GM12878 (cell line): ENCODE results near the gene MAP3K7CL. TPM values are rescaled to one million over a fixed set of nuclear protein-coding genes. Genes with fewer than 3 reads are reported as not detected.

ENCODE experiments used
- ATAC-seq: fragments of 200-7000 bp; cut with Tn5 transposase; 3 replicates; pipeline ENCODE4 v1.9.1; 2020; ENCODE audit warnings: mild to moderate bottlenecking, moderate library complexity
- BruUV-seq: library from RNA; stranded (reverse); fragments of 400-500 nt; replicated peaks from 2 replicates; lab custom pipeline; 2021; lab: Mats Ljungman, UMichigan
- CTCF ChIA-PET: fragments of 300-600 bp; sonication (Branson Sonifier 250); formaldehyde crosslinking; extraction: SDS; loops from one replicate; lab custom pipeline; 2021; ENCODE audit warnings: inconsistent platforms; lab: Yijun Ruan, JAX
- POLR2A ChIA-PET: fragments of 350-600 bp; formaldehyde crosslinking; extraction: SDS; loops from one replicate; lab custom pipeline; 2021; ENCODE audit warnings: inconsistent platforms; lab: Charles Lee
- RAD21 ChIA-PET: fragments of 300-600 bp; sonication (Branson Sonifier 250); formaldehyde crosslinking; loops from one replicate; lab custom pipeline; 2023; ENCODE audit warnings: antibody characterized with exemption; ENCODE audit not compliant: unreplicated experiment; lab: Charles Lee
- SMC1A ChIA-PET: fragments of 300-600 bp; sonication (Branson Sonifier 250); formaldehyde crosslinking; loops from one replicate; lab custom pipeline; 2023; ENCODE audit not compliant: unreplicated experiment, uncharacterized antibody; lab: Charles Lee
- DNase-seq: peaks from one replicate; pipeline ENCODE4 v3.0.0-alpha.2; 2011; ENCODE audit warnings: low read depth, low spot score
- FAIRE-seq: peaks from 3 replicates; lab custom pipeline; 2011; peaks lifted over from hg19 to GRCh38; lab: Jason Lieb, UNC
- H2AFZ ChIP-seq: 2 replicates; pipeline ENCODE4 v1.6.0; 2011; ENCODE audit warnings: low read depth, low read length, control low read depth; ENCODE audit not compliant: control insufficient read depth
- H3K27ac ChIP-seq: 2 replicates; pipeline ENCODE4 v1.5.1; 2011; ENCODE audit warnings: control low read depth; ENCODE audit not compliant: control insufficient read depth, insufficient read depth
- H3K27me3 ChIP-seq, 2 experiments: replicated peaks in 1 of 2; 2 replicates each; pipeline versions ENCODE4 v1.6.0 to v1.6.1; 2011; ENCODE audit warnings: low read length in 1 of 2; ENCODE audit not compliant: control insufficient read depth in 2 of 2, insufficient read depth in 2 of 2
- H3K36me3 ChIP-seq, 2 experiments: 2 replicates each; pipeline ENCODE4 v1.5.1; 2011; ENCODE audit warnings: low read length in 1 of 2; ENCODE audit not compliant: control insufficient read depth in 2 of 2, insufficient read depth in 2 of 2
- H3K4me1 ChIP-seq: 2 replicates; pipeline ENCODE4 v1.6.1; 2011; ENCODE audit warnings: mild to moderate bottlenecking, low read length, moderate library complexity, mixed read lengths; ENCODE audit not compliant: control insufficient read depth, insufficient read depth
- H3K4me2 ChIP-seq: 2 replicates; pipeline ENCODE4 v1.6.0; 2011; ENCODE audit warnings: control low read depth; ENCODE audit not compliant: control insufficient read depth, insufficient read depth
- H3K4me3 ChIP-seq: fragments of 200-600 bp; sonication (generic); 2 replicates; pipeline ENCODE4 v1.5.1; 2016
- H3K79me2 ChIP-seq: 2 replicates; pipeline ENCODE4 v1.6.0; 2011; ENCODE audit warnings: low read length; ENCODE audit not compliant: control insufficient read depth, insufficient read depth
- H3K9ac ChIP-seq: 2 replicates; pipeline ENCODE4 v1.8.0; 2011; ENCODE audit warnings: low read length, control low read depth, mixed read lengths; ENCODE audit not compliant: control insufficient read depth, insufficient read depth
- H3K9me3 ChIP-seq: replicated peaks from 3 replicates; pipeline ENCODE4 v1.5.1; 2011; ENCODE audit warnings: mild to moderate bottlenecking, low read length; ENCODE audit not compliant: control insufficient read depth, insufficient read depth
- H4K20me1 ChIP-seq: 2 replicates; pipeline ENCODE4 v1.6.0; 2011; ENCODE audit not compliant: control insufficient read depth, insufficient read depth
- ATF7 ChIP-seq: fragments of 450-650 bp; IDR thresholded peaks from 2 replicates; pipeline ENCODE4 v1.6.1; 2016; ENCODE audit warnings: low read depth, mild to moderate bottlenecking
- PKNOX1 ChIP-seq: fragments of 450-650 bp; IDR thresholded peaks from 2 replicates; pipeline ENCODE4 v1.6.1; 2016; ENCODE audit warnings: mild to moderate bottlenecking
- POLR2A ChIP-seq: IDR thresholded peaks from 2 replicates; pipeline ENCODE4 v1.6.1; 2011; ENCODE audit warnings: low read depth, mild to moderate bottlenecking, low read length
- POLR2AphosphoS2 ChIP-seq: IDR thresholded peaks from 2 replicates; pipeline ENCODE4 v1.6.1; 2011; ENCODE audit warnings: low read depth, mild to moderate bottlenecking, low read length, improper control_type of control experiment, moderate library complexity
- SIX5 ChIP-seq: IDR thresholded peaks from 2 replicates; pipeline ENCODE4 v1.6.1; 2011; ENCODE audit warnings: mild to moderate bottlenecking, low read depth, low read length, moderate library complexity; ENCODE audit not compliant: severe bottlenecking
- SP1 ChIP-seq: IDR thresholded peaks from one replicate; pipeline ENCODE4 v1.6.1; 2011; ENCODE audit warnings: low read depth, low read length
- SREBF2 ChIP-seq: IDR thresholded peaks from 2 replicates; pipeline ENCODE4 v1.6.1; 2012; ENCODE audit warnings: mild to moderate bottlenecking, low read length
- YBX1 ChIP-seq: fragments of 450-650 bp; IDR thresholded peaks from 2 replicates; pipeline ENCODE4 v1.6.1; 2016; ENCODE audit warnings: antibody characterized with exemption
- ZZZ3 ChIP-seq: IDR thresholded peaks from 2 replicates; pipeline ENCODE4 v1.6.1; 2011; ENCODE audit warnings: low read depth; ENCODE audit not compliant: control insufficient read depth, insufficient read length
- WGBS: methylation state at CpG from one replicate; pipeline ENCODE4 v1.1.6; 2016; ENCODE audit warnings: low lambda C conversion rate; ENCODE audit not compliant: insufficient replicate concordance, insufficient coverage; ENCODE audit errors: missing lambda C conversion rate; 5-methylcytosine and 5-hydroxymethylcytosine counted together
- in situ Hi-C: fragments of 300-500 bp; cut with MboI; formaldehyde crosslinking; loops from 9 replicates; pipeline ENCODE4 v1.14.3; 2018; ENCODE audit warnings: mixed read lengths
- intact Hi-C: fragments of 100-400 bp; cut with micrococcal nuclease; formaldehyde crosslinking; loops from one replicate; pipeline ENCODE4 v1.14.2; 2022; ENCODE audit not compliant: unreplicated experiment
- polyA plus RNA-seq, 11 experiments: library from polyadenylated mRNA; depleted of rRNA in 4 of 11; unstranded in 6 of 11; stranded (reverse) in 5 of 11; fragments of >200 nt; fragmentation: Nextera tagmentation in 4 of 11; fragmentation: Illumina TruSeq in 1 of 11; extraction: Ambion mirVana in 4 of 11; extraction: Trizol in 1 of 11; gene quantifications; 1 replicate in 1 of 11; 2 replicates in 10 of 11; pipeline versions ENCODE4 v1.2.1 to v1.2.3, GENCODE V29; 2011 to 2016; ENCODE audit warnings: inconsistent platforms in 2 of 11, missing spikeins in 2 of 11, low read depth in 1 of 11
- total RNA-seq, 4 experiments: library from RNA; depleted of rRNA in 3 of 4; stranded (reverse); fragments of >200 nt in 3 of 4; fragmentation: Illumina TruSeq in 1 of 4; extraction: Trizol in 1 of 4; gene quantifications; 2 replicates each; pipeline versions ENCODE4 v1.2.1 to v1.2.3, GENCODE V29; 2013 to 2021

The MAP3K7CL gene
- total and polyA plus RNA-seq, 10 of the 15 experiments (the other 5 are each of a cell fraction or from before 2014, with no cell fraction given), result 3.2 to 19.7 (median 6.6) TPM

- no peak for TF ChIP-seq POLR2AphosphoS2
- no peak for TF ChIP-seq ZZZ3
- no peak for TF ChIP-seq SIX5
- TF ChIP-seq POLR2A, result no peak
- TF ChIP-seq, all 136 proteins: peak for 0
These were observed 83.3 kb downstream of the MAP3K7CL start (continued) for GRCh38 chr21:29213513-29214385.

- DNase-seq, result no peak
- Histone ChIP-seq H3K27ac (no peak overlapping the region), H3K9ac (no peak overlapping the region), H3K79me2 (no peaks in the 10 kb centered on the region), H2AFZ (no peak overlapping the region), H3K9me3 (no peaks in the 10 kb centered on the region), H3K4me1 (no peaks in the 10 kb centered on the region), H3K27me3 (no peaks in the 10 kb centered on the region), H4K20me1 (no peaks in the 10 kb centered on the region), H3K36me3 (no peaks in the 10 kb centered on the region; a peak in 1 of 4 replicates), H3K4me2 (no peak overlapping the region), H3K4me3 (no peak overlapping the region)
- WGBS, result 85% methylated on average over 2 of the region's 2 CpGs
- no TSS peak for BruUV-seq
- ChIA-PET SMC1A (no interaction called here), CTCF (no interaction called here), RAD21 (no interaction called here), POLR2A (no interaction called here)
- no peak for FAIRE-seq
- in situ Hi-C loops (no loop called here), intact Hi-C loops (no loop called here)
- ATAC-seq, result no peak
- TF ChIP-seq ZZZ3 (no peak), SP1 (no peak), PKNOX1 (no peak), SREBF2 (no peak), YBX1 (no peak), ATF7 (no peak)
These were observed 85.3 kb downstream of the MAP3K7CL start for GRCh38 chr21:29215709-29216108.
